Parathyroid adenoma (tissue), 2 donors: Measurements from ENCODE around the gene HIBADH.

Experiments
- H2AFZ ChIP-seq: fragments of 300-600 bp; sonication (generic); one replicate; pipeline ENCODE4 v1.7.0; 2017; ENCODE audit warnings: antibody characterized with exemption, mild to moderate bottlenecking
- H3K27ac ChIP-seq: fragments of 300-600 bp; sonication (generic); one replicate; pipeline ENCODE4 v1.7.0; 2017
- H3K27me3 ChIP-seq: fragments of 300-600 bp; sonication (generic); one replicate; pipeline ENCODE4 v1.7.0; 2017; ENCODE audit warnings: low read length; ENCODE audit not compliant: control insufficient read depth, insufficient read depth
- H3K36me3 ChIP-seq: fragments of 300-600 bp; sonication (generic); one replicate; pipeline ENCODE4 v1.7.0; 2017; ENCODE audit warnings: low read length; ENCODE audit not compliant: control insufficient read depth, insufficient read depth
- H3K4me1 ChIP-seq: fragments of 300-600 bp; sonication (generic); one replicate; pipeline ENCODE4 v1.7.0; 2017; ENCODE audit warnings: control low read depth
- H3K4me2 ChIP-seq: fragments of 300-600 bp; sonication (generic); one replicate; pipeline ENCODE4 v1.7.0; 2017; ENCODE audit warnings: low read length
- H3K4me3 ChIP-seq: fragments of 300-600 bp; sonication (generic); one replicate; pipeline ENCODE4 v1.7.0; 2017; ENCODE audit warnings: low read depth, low read length
- H3K79me2 ChIP-seq: fragments of 300-600 bp; sonication (generic); one replicate; pipeline ENCODE4 v1.7.0; 2017; ENCODE audit warnings: control low read depth
- H3K9ac ChIP-seq: fragments of 300-600 bp; sonication (generic); one replicate; pipeline ENCODE4 v1.7.0; 2017; ENCODE audit warnings: mild to moderate bottlenecking
- H3K9me3 ChIP-seq: fragments of 300-600 bp; sonication (generic); one replicate; pipeline ENCODE4 v1.7.0; 2017; ENCODE audit warnings: low read length; ENCODE audit not compliant: control insufficient read depth
- CTCF ChIP-seq: fragments of 300-600 bp; sonication (generic); IDR thresholded peaks from one replicate; pipeline ENCODE4 v1.7.0; 2017; ENCODE audit warnings: antibody characterized with exemption, mild to moderate bottlenecking
- donor health status: primary hyperparathyroidism.

Gene HIBADH

GRCh38 chr7:27602766-27603165 lies 59.9 kb downstream of the HIBADH start:
- TF ChIP-seq CTCF = no peak
- Histone ChIP-seq H3K4me1 (no peaks in the 10 kb centered on the region), H3K27ac (no peak overlapping the region)

GRCh38 chr7:27601217-27601616 lies 61.5 kb downstream of the HIBADH start:
- TF ChIP-seq CTCF = no peak
- no peaks in the 10 kb centered on the region for H3K79me2 ChIP-seq
- no peaks in the 10 kb centered on the region for H3K27me3 ChIP-seq
- no peak overlapping the region for H3K9ac ChIP-seq
- H2AFZ ChIP-seq = no peak overlapping the region
- no peaks in the 10 kb centered on the region for H3K36me3 ChIP-seq
- no peak overlapping the region for H3K4me2 ChIP-seq
- no peaks in the 10 kb centered on the region for H3K4me1 ChIP-seq
- H3K9me3 ChIP-seq = no peaks in the 10 kb centered on the region
- no peak overlapping the region for H3K27ac ChIP-seq
- H3K4me3 ChIP-seq = no peak overlapping the region

More at GRCh38 chr7:27602766-27603165, 59.9 kb downstream of the HIBADH start:
- H3K4me3 ChIP-seq = no peak overlapping the region
- no peak overlapping the region for H2AFZ ChIP-seq
- no peak overlapping the region for H3K4me2 ChIP-seq
- no peaks in the 10 kb centered on the region for H3K9me3 ChIP-seq
- no peaks in the 10 kb centered on the region for H3K36me3 ChIP-seq
- no peak overlapping the region for H3K9ac ChIP-seq
- H3K79me2 ChIP-seq = no peaks in the 10 kb centered on the region
- no peaks in the 10 kb centered on the region for H3K27me3 ChIP-seq

- no peak overlapping the region for H3K27ac ChIP-seq
- no peak for TF ChIP-seq CTCF
- H3K9ac ChIP-seq = no peak overlapping the region
- H2AFZ ChIP-seq = no peak overlapping the region
- H3K27me3 ChIP-seq = no peaks in the 10 kb centered on the region
- H3K4me3 ChIP-seq = no peak overlapping the region
- no peaks in the 10 kb centered on the region for H3K4me1 ChIP-seq
- no peaks in the 10 kb centered on the region for H3K79me2 ChIP-seq
- H3K36me3 ChIP-seq = no peaks in the 10 kb centered on the region
- H3K4me2 ChIP-seq = no peak overlapping the region
- no peaks in the 10 kb centered on the region for H3K9me3 ChIP-seq
These were observed 62.4 kb downstream of the HIBADH start for GRCh38 chr7:27600247-27600646.

- TF ChIP-seq CTCF = no peak
These were observed 67.7 kb downstream of the HIBADH start for GRCh38 chr7:27595009-27595408.

GRCh38 chr7:27593226-27593625 lies 69.5 kb downstream of the HIBADH start:
- Histone ChIP-seq H3K4me3 (no peak overlapping the region), H3K36me3 (no peaks in the 10 kb centered on the region), H3K9ac (no peak overlapping the region), H3K4me2 (no peak overlapping the region), H3K9me3 (no peaks in the 10 kb centered on the region), H3K27me3 (no peaks in the 10 kb centered on the region), H3K27ac (no peak overlapping the region), H2AFZ (no peak overlapping the region), H3K4me1 (no peaks in the 10 kb centered on the region), H3K79me2 (no peaks in the 10 kb centered on the region)
- no peak for TF ChIP-seq CTCF

More at GRCh38 chr7:27595009-27595408, 67.7 kb downstream of the HIBADH start:
- H3K27ac ChIP-seq = no peak overlapping the region
- no peak overlapping the region for H3K4me3 ChIP-seq
- H3K4me2 ChIP-seq = no peak overlapping the region
- no peaks in the 10 kb centered on the region for H3K9me3 ChIP-seq
- no peak overlapping the region for H3K9ac ChIP-seq
- H2AFZ ChIP-seq = no peak overlapping the region
- H3K36me3 ChIP-seq = no peaks in the 10 kb centered on the region
- H3K79me2 ChIP-seq = no peaks in the 10 kb centered on the region
- H3K27me3 ChIP-seq = no peaks in the 10 kb centered on the region
- H3K4me1 ChIP-seq = no peaks in the 10 kb centered on the region
